ENCODE measurements around the gene ZGLP1.
"Not testable (repeated sequence)": the region's sequence is repeated elsewhere in the genome, so short reads cannot be mapped to it uniquely, and the experiment has no call there.

The ZGLP1 gene

DNA sequence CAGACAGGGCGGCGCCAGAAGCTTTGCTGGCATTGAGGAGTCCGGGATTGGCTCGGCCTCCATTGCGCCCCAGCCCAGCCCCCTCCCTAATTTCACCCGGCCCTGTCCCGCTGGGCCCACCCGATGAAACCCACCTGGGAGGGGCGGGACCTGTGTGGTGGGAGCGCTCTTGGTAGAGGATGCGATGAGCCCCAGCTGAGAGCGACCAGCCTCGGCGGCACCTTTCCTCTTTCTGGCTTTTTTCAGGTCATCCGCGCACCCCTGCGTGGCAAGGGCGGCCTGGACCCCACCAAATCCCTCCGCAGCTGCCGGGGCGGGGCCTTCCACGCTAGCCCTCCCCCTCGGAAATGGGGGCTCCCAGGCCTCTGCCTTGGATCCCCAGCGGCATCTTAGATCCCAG is at the start of gene ZGLP1:
TSS of gene ZGLP1 (minus strand) at position 393 of the 400 bp plus-strand sequence.
- DNase-seq (ENCODE audit: low read depth, low spot score): no peak

DNA sequence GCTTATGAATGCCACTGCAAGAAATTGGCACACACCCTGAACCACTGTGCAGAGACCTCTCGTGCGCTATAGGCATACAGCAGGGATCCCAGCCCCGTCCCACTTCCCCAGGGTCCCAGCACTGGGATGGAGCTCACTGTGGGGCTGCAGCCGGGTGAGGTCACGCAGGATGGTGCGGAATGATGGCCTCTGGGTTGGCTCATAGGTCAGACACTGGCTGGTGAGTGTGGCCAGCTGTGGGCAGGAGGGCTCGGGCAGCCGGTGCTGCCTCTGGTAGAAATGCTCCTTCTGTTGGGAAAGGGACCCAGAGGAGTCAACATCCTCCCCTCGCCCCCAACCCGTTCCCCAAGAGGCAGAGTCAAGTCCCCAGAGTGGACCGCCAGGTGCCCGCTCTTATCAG is 46.8 kb upstream of the ZGLP1 start:
- no peak for DNase-seq (ENCODE audit: low read depth, low spot score)

DNA sequence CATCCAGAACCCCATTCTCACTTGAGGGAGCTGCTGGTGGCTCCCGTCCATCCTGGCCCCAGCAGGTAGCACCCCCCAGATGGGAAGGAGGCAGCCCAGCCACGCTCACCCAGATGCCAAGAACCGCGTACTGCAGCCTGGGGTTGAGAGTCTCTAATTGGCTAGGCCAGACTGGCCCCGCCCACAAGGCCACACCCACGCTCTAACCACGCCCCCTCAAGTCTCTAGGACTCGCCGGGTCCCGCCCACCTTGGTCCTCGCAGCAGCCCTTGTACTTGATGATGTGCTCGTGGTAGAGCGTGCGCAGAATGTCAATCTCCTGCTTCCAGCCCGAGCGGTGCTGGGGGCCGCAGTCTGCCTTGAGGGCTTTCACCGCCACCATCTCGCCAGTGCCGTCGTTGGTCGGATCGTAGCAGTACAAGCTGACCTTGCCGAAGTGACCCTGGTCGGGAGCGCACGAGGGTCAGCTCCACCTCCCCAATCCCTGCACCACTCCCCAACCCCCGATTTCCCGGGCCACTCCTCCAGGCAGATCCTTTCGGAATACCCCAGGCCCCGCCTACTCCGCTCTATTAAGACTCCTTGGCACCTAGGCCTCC is 44.3 kb upstream of the ZGLP1 start:
- no peak for DNase-seq (ENCODE audit: low read depth, low spot score)

DNA sequence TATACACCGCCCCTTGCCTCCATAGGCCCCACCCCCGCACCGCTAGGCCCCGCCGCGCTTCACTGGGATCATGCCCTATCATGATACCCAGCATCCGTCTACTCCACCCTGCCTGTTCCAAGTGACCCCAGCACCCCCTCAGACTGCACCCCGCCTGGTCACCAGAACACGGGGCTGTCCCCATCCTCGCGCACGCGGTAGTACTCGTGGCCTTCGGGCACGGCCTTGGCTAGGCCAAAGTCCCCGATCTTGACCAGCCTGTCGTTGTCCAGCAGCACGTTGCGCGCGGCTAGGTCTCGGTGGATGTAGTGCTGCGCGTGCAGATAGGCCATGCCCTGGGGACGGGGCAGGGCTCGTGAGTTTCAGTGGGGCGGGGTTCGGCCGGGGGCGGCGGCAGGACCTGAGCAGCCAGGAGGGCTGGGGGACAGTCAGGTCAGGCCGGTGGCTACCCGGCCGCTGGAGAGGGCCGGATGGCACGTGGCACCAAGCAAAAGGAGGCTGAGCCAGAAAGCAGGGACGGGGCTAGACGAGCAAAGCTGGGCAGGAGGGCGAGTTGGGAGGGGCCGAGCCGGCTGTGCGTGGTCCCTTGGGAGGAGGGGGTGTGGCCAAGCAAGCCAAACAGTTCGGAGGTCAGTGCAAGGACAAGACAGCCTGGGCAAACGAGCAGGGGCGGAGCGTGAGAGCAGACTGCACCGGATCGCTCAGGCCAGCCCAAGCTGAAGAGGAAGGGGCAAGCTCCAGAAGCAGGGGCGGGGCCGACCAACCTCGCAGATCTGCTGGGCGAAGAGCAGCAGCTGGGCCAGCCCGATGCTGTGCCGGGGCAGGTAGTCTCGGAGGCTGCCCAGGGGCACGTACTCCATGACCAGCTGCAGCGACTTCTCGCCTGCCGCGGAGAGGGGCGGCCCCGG is 43.4 kb upstream of the ZGLP1 start:
- DNase-seq (ENCODE audit: low read depth, low spot score): no peak

DNA sequence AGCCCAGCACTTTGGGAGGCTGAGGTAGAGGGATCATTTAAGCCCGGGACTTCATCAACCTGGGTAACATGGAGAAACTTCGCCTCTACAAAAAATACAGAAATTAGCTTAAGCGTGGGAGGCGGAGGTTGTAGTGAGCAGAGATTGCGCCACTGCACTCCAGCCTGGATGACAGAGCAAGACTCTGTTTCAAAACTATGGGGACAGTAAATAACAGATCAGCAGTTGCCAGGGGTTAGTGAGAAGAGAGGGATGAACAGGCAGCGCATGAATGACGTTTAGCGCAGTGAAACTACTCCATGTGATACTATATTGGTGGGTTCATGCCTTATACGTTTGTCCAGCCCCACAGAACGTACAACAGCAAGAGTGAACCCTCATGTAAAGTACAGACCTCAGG is 36.9 kb upstream of the ZGLP1 start:
- DNase-seq (ENCODE audit: low read depth, low spot score): no peak

DNA sequence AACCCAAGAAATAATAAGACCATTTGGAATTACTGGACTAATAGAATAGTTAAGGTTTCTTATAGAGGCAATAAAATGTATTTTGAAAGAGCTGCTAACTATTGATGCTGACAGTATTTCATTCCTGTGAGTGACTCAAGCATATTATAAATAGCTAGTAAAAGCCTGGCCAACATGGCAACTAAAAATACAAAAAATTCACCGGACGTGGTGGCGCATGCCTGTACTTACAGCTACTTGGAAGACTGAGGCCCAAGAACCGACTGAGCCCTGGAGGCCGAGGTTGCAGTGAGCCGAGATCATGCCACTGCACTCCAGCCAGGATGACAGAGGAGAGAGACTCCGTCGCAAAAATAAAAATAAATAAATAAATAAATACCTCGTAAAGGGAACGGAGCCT is 35.2 kb upstream of the ZGLP1 start:
- DNase-seq (ENCODE audit: low read depth, low spot score): no peak

DNA sequence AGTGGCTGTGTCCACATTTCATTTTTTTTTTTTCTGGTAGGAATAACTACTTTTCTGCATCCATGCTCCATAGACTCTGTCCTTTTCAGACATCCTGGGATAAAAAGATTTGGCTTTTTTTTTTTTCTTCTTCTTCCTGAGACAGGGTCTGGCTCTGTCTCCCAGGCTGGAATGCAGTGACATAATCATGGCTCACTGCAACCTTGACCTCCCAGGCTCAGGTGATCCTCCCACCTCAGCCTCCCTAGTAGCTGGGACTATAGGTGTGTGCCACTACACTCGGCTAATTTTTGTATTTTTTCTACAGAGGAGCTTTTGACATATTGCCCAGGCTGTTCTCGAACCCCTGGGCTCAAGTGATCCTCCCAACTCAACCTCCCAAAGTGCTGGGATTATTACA is 33.9 kb upstream of the ZGLP1 start:
- no peak for DNase-seq (ENCODE audit: low read depth, low spot score)

DNA sequence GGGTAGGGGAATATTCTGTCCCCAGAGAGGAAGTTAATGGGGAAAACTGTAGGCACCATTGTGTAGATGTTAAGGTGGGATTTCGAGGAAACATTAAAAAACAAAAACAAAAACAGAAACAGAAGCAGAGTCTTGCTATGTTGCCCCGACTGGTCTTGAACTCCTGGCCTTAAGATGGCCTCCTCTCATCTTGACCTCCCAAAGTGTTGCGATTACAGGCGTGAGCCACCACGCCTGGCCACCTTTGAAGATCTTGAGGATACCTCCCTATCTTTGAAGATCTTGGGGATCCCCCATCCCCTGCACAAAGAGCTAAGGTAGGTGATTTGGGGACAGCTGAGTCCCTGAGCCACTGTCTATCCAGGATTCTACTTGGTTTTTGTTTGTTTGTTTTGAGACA is 30.4 kb upstream of the ZGLP1 start:
- no peak for DNase-seq (ENCODE audit: low read depth, low spot score)

DNA sequence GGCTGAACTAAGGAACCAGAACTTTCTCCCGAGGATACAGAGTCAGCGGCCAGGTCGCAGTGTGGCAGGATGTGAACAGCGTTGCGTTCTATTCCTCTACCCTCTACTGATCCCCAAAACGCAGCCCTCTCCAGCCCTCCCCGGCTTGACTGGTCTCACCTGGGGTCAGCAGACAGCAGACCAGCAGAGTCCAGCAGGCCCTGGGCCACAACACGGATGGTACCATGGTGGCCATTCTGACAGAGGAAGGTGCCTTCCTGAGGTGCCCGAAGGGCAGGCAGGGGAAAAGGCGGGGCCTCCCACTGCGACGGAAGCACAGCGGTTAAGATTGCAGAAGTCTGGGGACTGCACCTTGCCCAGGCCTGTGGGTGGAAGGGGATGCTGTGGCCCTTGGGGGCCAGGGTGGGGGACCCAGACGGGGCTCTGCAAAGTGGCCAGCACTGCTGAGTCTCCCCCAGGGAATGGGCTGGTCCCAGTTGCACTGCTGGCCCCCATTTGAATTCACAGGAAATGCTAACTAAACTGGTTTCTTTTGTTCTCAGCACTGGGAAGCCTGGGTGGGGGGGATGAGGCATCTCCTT is 29.9 kb upstream of the ZGLP1 start, which contains the start of gene ICAM3:
TSS of gene ICAM3 (minus strand) at position 245 of the 581 bp plus-strand sequence. CDS start at position 235, 10 bp downstream.
- no peak for DNase-seq (ENCODE audit: low read depth, low spot score)

DNA sequence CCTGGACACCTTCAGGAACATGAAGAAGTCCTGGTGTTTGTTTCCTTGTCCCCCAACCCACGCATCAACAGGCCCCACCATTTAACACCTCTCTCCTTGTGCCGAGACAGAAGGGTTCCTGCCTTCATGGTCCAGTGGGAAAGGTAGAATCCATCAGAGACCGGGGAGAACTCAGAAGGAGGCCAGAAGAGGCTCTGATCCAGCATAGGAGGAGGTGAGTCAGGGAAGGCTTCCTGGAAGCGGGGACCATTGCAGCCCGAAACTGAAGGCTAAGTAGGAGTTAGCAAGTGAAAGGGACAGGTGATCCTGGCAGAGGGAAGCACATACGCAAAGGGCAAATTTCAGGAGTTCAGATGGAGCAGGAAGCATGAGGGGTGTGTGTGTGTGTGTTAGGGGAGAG is 29.3 kb upstream of the ZGLP1 start:
- no peak for DNase-seq (ENCODE audit: low read depth, low spot score)

DNA sequence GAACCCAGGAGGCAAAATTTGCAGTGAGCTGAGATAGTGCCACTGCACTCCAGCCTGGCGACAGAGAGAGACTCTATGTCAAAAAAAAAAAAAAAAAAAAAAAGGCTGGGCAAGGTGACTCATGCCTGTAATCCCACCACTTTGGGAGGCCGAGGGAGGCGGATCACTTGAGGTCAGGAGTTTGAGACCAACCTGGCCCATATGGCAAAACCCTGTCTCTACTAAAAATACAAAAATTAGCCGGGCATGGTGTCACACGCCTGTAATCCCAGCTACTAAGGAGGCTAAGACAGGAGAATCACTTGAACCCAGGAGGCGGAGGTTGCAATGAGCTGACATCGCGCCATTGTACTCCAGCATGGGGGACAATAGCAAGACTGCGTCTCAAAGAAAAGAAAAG is 27.1 kb upstream of the ZGLP1 start:
- not testable (repeated sequence) for DNase-seq (ENCODE audit: low read depth, low spot score)

DNA sequence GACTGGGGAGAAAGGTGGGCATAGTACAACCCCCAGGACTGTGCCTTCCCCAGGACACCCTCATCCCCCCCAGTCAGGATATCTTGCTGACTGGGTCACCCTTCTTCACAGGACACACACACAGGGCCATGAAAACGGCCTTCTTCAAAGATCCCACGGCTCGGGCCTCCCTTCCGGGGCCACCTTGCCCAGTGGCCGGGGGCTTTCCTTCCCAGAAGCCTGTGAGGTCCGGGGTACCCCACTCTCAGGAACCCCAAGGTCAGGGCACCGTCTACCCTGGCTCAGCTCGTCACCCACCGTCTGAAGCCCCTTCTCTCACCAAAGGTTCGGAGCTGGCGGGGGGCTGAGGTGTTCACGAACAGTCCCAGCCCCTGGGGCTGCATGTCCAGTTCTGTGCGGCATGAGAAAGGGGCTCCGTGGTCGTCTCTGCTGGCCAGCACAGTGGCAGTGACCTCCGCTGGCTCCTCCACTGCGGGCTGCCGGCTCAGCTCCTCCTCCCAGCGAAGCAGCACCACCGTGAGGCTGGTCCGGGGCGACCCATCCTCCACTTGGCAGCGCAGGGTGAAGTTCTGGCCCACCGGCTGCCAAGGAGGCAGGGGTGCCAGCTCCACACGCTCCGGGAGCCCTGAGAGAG is 25.9 kb upstream of the ZGLP1 start:
- DNase-seq (ENCODE audit: low read depth, low spot score): no peak

DNA sequence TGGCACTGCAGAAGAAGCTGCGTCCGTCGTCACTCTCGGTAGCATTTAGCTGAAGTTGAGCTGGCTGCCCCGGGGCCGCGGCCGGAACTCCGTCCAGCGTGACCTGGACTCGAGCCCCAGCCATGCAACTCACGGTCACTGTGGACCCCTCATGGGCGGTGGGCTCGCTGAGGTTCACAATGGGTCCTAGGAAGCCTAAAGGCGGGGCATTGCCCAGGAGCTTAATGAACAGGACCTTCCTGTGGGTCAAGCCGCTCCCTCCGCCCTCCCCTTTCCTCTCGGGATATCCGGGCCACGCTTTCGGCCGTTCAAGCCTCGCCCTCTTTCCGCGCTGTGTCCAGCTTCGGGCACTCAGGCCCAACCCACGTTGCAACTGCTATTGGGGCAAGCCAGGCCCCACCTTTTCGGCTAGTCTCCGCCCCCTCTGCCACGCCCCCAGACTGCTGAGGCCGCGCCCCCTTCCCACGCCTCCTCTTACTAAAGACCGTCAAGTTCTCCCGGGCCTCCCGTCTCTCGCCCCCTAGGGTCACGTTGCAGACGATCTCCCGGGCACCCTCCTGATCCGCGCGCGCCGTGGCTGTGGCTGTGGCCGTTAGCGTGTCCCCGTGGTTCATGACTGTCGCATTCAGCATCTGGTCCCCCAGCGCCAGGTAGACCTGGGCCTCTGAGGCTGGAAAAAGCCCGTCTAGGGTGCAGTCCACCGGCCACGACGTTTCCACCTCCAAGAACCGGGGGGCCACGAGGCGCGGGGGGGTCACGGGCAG is 25.2 kb upstream of the ZGLP1 start:
- DNase-seq (ENCODE audit: low read depth, low spot score): peak; percentile 75

DNA sequence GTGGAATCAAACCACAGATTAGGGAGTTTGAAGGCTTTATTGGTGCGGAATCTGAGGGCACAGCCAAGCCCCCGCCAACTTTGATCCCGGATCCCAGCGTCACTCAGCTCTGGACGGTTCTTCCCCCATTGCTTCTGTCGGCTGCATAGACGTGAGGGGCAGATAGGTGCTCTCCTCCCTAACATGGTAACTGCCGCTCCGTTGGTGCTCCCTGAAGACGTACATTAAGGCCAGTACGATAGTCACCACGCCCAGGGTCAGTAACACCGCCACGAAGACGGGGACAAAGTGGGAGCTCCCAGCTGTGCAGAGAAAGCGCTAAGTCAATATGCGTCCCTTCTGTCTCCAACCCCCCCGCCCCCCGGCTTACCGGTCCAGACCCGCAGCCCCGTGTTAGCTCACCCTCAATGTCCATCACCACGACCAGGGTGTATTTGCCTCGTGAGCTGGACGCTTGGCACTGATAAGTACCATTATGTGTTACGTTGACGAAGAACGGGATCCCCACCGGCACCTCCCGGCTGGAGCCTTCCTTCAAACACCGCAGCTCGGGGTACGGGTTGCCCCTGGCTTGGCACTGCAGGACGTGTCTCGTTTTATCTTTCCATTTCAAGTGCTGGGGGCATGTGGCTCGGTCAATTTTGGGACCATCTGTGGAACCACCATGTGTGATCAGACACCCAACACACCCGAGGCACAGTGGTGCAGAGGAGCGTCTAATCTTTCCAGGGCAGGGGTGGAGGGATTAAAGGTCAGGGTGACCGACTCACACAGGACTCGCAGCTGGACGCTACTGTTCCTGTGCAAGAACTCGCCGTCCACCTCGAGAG is 24.4 kb upstream of the ZGLP1 start:
- DNase-seq (ENCODE audit: low read depth, low spot score): no peak

DNA sequence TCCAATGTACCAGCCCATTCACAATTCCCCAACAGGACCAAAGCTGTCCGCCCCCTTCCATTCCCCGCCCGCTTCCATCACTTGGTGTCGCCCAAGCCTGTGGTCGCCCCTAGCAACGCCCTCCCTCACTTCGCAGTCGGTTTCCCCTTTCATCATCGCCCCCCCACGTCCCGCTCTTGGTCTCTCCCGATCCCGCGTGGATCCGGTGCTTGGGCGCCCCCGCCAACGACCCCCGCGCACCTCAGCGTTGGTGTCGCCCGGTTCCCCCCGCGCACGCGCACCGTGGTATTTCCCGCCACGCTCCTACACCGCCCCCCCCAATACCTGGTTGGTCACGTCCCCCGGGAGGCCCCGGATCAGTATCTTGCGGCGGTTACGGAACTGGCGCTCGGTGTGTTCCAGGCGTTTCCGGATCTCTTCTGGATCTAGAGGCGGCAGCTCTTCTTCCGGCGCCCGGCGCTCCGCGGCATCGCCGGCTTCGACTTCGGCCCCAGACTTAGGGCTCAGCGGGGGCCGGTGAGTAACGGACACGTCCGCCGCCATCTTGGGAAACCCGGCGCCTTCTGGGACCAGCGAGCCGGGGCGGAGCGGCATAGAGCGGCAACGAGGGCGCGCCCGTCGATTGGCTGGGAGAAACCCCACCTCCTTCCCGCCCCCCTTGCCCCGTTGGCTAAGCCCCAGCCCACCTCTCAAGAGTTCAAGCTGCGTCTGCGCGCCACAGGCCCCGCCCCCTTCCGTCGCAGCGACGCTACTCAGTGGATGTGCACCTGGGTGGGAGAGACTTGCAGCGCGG is 23.5 kb upstream of the ZGLP1 start, which contains the start of gene RAVER1:
TSS of gene RAVER1 (minus strand) at position 565 of the 793 bp plus-strand sequence. CDS start at position 543, 22 bp downstream.
- DNase-seq (ENCODE audit: low read depth, low spot score): peak; percentile 95

DNA sequence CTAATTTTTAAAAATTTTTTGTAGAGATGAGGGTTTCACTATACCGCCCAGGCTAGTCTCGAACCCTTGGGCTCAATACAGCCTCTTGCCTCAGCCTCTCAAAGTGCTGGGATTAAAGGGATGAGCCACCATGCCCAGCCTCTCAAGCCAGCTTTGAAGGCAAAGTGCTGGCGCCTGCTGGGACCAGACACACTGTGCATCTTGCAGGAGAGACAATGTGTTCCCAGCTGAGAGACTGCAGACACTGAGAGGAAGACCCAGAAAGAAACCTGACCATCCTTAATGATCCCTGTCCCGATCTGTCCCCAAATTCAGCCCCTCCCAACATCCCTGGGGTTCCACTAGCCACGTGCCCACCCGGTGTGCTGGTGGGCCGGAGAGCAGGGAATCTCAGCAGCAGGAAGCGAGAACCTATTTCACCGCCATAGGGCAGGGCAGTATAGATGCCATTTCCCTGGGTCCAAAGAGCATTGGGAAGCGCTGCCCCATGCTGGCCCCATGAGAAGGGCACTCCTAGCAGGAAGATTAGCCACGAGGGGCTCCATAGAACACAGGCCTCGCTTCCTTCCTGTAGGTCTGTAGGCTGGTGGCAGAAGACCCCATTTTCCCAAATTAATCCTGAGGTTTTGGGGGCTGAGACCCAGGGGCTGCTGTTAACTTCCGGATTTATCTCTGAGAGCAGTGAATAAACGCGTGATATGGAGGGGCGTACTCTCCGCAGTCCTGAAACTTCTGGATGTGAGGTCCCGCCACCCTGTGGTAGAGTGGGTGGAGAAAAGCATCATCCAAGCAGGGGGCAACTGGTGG is 22.7 kb upstream of the ZGLP1 start:
- no peak for DNase-seq (ENCODE audit: low read depth, low spot score)

DNA sequence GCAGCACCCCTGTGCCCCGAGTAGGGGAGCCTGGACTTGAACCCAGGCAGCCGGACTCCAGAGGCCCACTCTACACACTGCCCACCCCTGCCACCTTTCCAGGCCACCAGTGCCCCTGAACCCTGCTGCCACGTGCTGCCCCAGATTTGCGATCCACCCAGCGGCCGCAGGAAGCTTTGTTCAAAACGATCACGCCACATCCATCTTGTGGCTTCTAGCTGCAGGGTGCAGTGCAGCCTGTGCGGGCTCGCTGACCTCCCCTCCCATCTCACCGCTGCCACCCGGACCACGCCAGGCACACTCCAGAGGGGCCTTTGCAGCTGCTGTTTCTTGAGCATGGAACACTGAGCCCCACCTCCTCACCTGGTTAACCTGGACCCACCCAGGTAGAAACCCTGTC is 19.9 kb upstream of the ZGLP1 start:
- no peak for DNase-seq (ENCODE audit: low read depth, low spot score)

DNA sequence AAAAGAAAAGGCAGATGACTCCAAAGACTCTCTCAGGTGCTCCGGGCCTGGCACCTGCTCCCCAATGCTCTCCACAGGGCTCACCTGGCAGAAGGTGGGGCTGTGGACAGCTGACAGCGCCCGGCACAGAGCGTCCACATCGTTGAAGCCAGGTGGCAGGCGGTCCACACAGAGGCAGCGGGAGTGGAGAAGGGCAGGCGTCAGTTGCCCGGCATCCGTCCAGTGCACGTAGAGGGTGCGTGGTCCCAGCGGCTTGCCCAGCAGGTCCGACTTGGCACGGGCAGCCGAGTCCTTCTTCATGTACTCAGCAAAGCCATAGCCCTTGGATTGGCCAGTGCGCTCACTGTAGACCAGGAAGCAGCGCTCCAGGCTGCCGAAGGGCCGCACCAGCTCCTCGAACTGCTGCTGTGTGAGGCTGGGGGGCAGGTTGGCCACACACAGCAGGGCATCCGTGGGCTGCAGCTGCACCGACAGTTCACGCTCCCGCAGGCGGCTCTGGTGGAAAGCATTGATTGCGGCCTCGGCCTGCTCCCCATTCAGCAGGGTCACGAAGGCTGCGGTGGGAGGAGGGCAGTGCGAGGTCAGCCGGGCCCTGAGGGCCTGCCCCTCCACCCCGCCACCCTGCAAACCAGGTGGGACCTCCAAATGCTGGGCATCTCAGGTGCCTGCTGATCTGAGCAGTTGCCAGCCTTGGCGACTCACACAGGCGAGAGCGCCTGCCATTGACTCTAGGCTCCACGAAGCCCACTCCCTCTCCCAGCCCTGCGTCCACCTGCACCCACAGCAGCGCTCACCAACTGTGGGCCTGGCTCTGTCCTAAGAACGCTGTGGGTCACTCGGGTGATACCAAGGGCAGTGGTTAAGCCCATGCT is 19.2 kb upstream of the ZGLP1 start:
- DNase-seq (ENCODE audit: low read depth, low spot score): no peak

All from smooth muscle cell of the brain vasculature (primary cell).